Measurements from ENCODE around the gene ARSA. TPM values are rescaled to one million over a fixed set of nuclear protein-coding genes. Genes with fewer than 3 reads are reported as not detected.
"Not testable (repeated sequence)": the region's sequence is repeated elsewhere in the genome, so short reads cannot be mapped to it uniquely, and the experiment has no call there.

ARSA gene
- total RNA-seq, 1 donor from 2014 or later = 39.8 TPM

GRCh38 chr22:50610581-50610980 is 17.4 kb downstream of the ARSA start:
- Mint-ChIP-seq H3K36me3 (ENCODE audit: low read depth) (no peaks in the 10 kb centered on the region), H3K9me3 (ENCODE audit: low read depth) (no peaks in the 10 kb centered on the region), H3K4me1 (ENCODE audit: low read depth) (no peaks in the 10 kb centered on the region), H3K27me3 (ENCODE audit: low read depth) (peaks cover 9% of the 10 kb centered on the region), H3K4me3 (ENCODE audit: unreplicated experiment) (no peak overlapping the region), H3K27ac (ENCODE audit: unreplicated experiment) (no peak overlapping the region)
- DNase-seq (ENCODE audit: low spot score) = no peak
- TF ChIP-seq, protein P1, sequence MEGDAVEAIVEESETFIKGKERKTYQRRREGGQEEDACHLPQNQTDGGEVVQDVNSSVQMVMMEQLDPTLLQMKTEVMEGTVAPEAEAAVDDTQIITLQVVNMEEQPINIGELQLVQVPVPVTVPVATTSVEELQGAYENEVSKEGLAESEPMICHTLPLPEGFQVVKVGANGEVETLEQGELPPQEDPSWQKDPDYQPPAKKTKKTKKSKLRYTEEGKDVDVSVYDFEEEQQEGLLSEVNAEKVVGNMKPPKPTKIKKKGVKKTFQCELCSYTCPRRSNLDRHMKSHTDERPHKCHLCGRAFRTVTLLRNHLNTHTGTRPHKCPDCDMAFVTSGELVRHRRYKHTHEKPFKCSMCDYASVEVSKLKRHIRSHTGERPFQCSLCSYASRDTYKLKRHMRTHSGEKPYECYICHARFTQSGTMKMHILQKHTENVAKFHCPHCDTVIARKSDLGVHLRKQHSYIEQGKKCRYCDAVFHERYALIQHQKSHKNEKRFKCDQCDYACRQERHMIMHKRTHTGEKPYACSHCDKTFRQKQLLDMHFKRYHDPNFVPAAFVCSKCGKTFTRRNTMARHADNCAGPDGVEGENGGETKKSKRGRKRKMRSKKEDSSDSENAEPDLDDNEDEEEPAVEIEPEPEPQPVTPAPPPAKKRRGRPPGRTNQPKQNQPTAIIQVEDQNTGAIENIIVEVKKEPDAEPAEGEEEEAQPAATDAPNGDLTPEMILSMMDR (IDR thresholded peaks at IDR 0.05) = no peak

GRCh38 chr22:50610041-50610451 is 17.9 kb downstream of the ARSA start:
- Mint-ChIP-seq H3K9me3 (ENCODE audit: low read depth) (no peaks in the 10 kb centered on the region), H3K27ac (ENCODE audit: unreplicated experiment) (no peak overlapping the region), H3K4me3 (ENCODE audit: unreplicated experiment) (no peak overlapping the region), H3K36me3 (ENCODE audit: low read depth) (no peaks in the 10 kb centered on the region), H3K27me3 (ENCODE audit: low read depth) (peaks cover 9% of the 10 kb centered on the region), H3K4me1 (ENCODE audit: low read depth) (no peaks in the 10 kb centered on the region)
- TF ChIP-seq, protein P1 (IDR thresholded peaks at IDR 0.05) = no peak
- peak; percentile 75 for DNase-seq (ENCODE audit: low spot score)

DNA sequence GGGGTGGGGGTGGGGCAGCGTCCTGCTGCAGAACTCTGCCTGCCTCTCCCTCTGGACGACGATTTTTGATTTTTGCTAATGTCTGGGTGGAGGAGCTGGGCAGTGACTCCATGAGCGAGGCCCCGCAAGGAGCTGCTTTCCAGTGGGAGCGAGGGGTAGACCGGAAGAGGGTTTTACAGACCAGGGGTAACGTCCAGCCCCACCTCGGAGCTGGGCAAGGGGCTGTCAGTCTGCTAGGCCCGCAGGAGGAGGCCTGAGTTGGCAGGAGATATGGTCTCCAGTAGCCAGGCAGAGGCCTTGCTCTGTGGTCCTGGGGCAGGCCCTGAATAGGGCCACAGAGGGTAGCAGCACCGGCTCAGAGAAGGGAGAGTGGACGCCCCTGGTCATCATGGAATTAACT is 18.4 kb downstream of the ARSA start:
- Mint-ChIP-seq H3K27me3 (ENCODE audit: low read depth) (peaks cover 9% of the 10 kb centered on the region), H3K4me3 (ENCODE audit: unreplicated experiment) (no peak overlapping the region), H3K36me3 (ENCODE audit: low read depth) (no peaks in the 10 kb centered on the region), H3K9me3 (ENCODE audit: low read depth) (no peaks in the 10 kb centered on the region), H3K4me1 (ENCODE audit: low read depth) (no peaks in the 10 kb centered on the region), H3K27ac (ENCODE audit: unreplicated experiment) (no peak overlapping the region)
- TF ChIP-seq, protein P1 (IDR thresholded peaks at IDR 0.05) = no peak
- DNase-seq (ENCODE audit: low spot score) = peak; percentile 74

DNA sequence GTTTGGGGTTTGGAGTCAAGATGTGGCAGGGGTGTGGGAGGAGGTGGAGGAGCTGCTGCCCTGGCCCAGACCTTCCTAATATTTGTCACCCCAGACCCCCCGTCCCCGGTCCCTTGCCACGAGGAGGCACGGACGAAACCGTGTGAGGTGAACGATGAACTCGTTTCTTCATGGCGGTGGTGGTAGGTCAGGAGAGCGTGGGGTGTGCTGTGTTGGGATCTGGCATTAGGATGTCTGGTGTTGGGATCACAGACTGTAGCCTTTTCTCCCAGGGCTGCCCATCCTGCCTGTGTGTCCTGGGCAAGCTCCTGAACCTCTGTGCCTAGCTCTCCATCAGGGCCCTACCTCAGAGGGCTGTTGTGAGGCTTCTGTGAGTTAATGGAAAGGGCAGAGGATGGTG is 19.0 kb downstream of the ARSA start:
- Mint-ChIP-seq H3K4me1 (ENCODE audit: low read depth) (no peaks in the 10 kb centered on the region), H3K9me3 (ENCODE audit: low read depth) (no peaks in the 10 kb centered on the region), H3K27me3 (ENCODE audit: low read depth) (peaks cover 7% of the 10 kb centered on the region), H3K36me3 (ENCODE audit: low read depth) (no peaks in the 10 kb centered on the region), H3K4me3 (ENCODE audit: unreplicated experiment) (no peak overlapping the region), H3K27ac (ENCODE audit: unreplicated experiment) (no peak overlapping the region)
- TF ChIP-seq, protein P1 (IDR thresholded peaks at IDR 0.05) = no peak
- DNase-seq (ENCODE audit: low spot score) = peak; percentile 58

GRCh38 chr22:50608058-50608840 is 19.7 kb downstream of the ARSA start:
- not testable (repeated sequence) for H3K9me3 Mint-ChIP-seq (ENCODE audit: low read depth); H3K4me3 Mint-ChIP-seq (ENCODE audit: unreplicated experiment); H3K4me1 Mint-ChIP-seq (ENCODE audit: low read depth); H3K36me3 Mint-ChIP-seq (ENCODE audit: low read depth); H3K27ac Mint-ChIP-seq (ENCODE audit: unreplicated experiment); H3K27me3 Mint-ChIP-seq (ENCODE audit: low read depth)
- peak; percentile 72 for DNase-seq (ENCODE audit: low spot score)

GRCh38 chr22:50607659-50608020 is 20.3 kb downstream of the ARSA start:
- H3K27ac Mint-ChIP-seq (ENCODE audit: unreplicated experiment) = no peak overlapping the region
- peaks cover 7% of the 10 kb centered on the region for H3K27me3 Mint-ChIP-seq (ENCODE audit: low read depth)
- no peaks in the 10 kb centered on the region for H3K4me1 Mint-ChIP-seq (ENCODE audit: low read depth)
- peak; percentile 59 for DNase-seq (ENCODE audit: low spot score)
- no peaks in the 10 kb centered on the region for H3K36me3 Mint-ChIP-seq (ENCODE audit: low read depth)
- no peaks in the 10 kb centered on the region for H3K9me3 Mint-ChIP-seq (ENCODE audit: low read depth)
- H3K4me3 Mint-ChIP-seq (ENCODE audit: unreplicated experiment) = no peak overlapping the region
- TF ChIP-seq, protein P1 (IDR thresholded peaks at IDR 0.05) = no peak
